Measurements from ENCODE around the gene DICER1. TPM values are rescaled to one million over a fixed set of nuclear protein-coding genes. Genes with fewer than 3 reads are reported as not detected.

Gene DICER1
- total and polyA plus RNA-seq, 2 donors (not counting 1 experiment from before 2014, with no cell fraction given), result 15.4 to 90.4 TPM

DNA sequence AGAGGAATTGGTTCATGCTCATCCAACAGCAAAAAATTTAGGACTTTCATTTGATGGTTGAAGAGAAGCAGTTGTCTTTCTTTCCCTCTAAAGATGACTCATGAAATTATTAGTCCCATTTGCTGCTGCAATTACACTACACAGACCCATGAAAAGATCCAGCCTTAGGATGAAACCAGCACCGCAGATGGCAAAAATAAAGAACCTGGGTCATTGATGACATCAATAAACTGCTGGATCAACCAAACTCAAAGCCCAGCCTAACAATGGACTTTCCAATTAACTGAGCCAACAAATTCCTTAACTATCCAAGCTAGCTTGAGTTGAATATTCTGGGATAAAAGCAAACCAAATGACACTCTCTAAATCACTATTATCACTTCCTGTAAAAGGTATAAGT, 20.7 kb downstream of the DICER1 start:
- no peak for DNase-seq
- 100% methylated on average over 1 of the region's 1 CpG for WGBS (ENCODE audit: insufficient coverage)
- Histone ChIP-seq H3K4me3 (ENCODE audit: control extremely low read depth in 1 of 5, extremely low read depth in 1 of 5, insufficient read depth in 1 of 5, low read depth in 2 of 5, low read length in 4 of 5) (no peak overlapping the region), H3K9ac (ENCODE audit: low read length) (no peak overlapping the region), H3K79me2 (ENCODE audit: control insufficient read depth, insufficient read depth, low read length) (peaks cover 86% of the 10 kb centered on the region), H3K4me2 (replicated peaks; ENCODE audit: low read depth, low read length, poor library complexity, severe bottlenecking) (no peak overlapping the region), H3K27ac (ENCODE audit: low read length in 2 of 2) (peak overlapping the region in 1 of 2 donors; percentile 42), H3K9me3 (ENCODE audit: control extremely low read depth in 1 of 3, control insufficient read depth in 2 of 3, insufficient read depth in 1 of 3, low read length in 2 of 3) (no peaks in the 10 kb centered on the region), H3K27me3 (replicated peaks in 1 of 4; ENCODE audit: control extremely low read depth in 1 of 4, control insufficient read depth in 3 of 4, insufficient read depth in 4 of 4, low read length in 3 of 4) (no peaks in the 10 kb centered on the region), H2AFZ (ENCODE audit: insufficient read depth, low read depth, low read length, poor library complexity, severe bottlenecking) (no peak overlapping the region), H3K4me1 (ENCODE audit: control insufficient read depth in 2 of 2, insufficient read depth in 2 of 2, low read length in 2 of 2) (peaks cover 11 to 21% of the 10 kb centered on the region in 2 donors), H3K36me3 (replicated peaks in 1 of 2; ENCODE audit: control extremely low read depth in 1 of 2, control insufficient read depth in 1 of 2, extremely low read depth in 1 of 2, insufficient read depth in 2 of 2, low read length in 1 of 2) (peaks cover 7 to 25% of the 10 kb centered on the region in 2 experiments), H4K20me1 (ENCODE audit: control insufficient read depth, insufficient read depth, low read length, poor library complexity, severe bottlenecking) (peaks cover 48% of the 10 kb centered on the region)
- POLR2A ChIA-PET, result no interaction called here
- no peaks in the 10 kb centered on the region for H3K9me3 Mint-ChIP-seq (ENCODE audit: insufficient read depth)
- TF ChIP-seq, protein P1, sequence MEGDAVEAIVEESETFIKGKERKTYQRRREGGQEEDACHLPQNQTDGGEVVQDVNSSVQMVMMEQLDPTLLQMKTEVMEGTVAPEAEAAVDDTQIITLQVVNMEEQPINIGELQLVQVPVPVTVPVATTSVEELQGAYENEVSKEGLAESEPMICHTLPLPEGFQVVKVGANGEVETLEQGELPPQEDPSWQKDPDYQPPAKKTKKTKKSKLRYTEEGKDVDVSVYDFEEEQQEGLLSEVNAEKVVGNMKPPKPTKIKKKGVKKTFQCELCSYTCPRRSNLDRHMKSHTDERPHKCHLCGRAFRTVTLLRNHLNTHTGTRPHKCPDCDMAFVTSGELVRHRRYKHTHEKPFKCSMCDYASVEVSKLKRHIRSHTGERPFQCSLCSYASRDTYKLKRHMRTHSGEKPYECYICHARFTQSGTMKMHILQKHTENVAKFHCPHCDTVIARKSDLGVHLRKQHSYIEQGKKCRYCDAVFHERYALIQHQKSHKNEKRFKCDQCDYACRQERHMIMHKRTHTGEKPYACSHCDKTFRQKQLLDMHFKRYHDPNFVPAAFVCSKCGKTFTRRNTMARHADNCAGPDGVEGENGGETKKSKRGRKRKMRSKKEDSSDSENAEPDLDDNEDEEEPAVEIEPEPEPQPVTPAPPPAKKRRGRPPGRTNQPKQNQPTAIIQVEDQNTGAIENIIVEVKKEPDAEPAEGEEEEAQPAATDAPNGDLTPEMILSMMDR (IDR thresholded peaks at IDR 0.05), result no peak
- TF ChIP-seq EZH2 (IDR thresholded peaks at IDR 0.05; ENCODE audit: borderline replicate concordance, insufficient read depth, low read depth, low read length, poor library complexity, severe bottlenecking), result no peak
- no peaks in the 10 kb centered on the region for H3K27me3 Mint-ChIP-seq
- no peak overlapping the region for H3K4me3 Mint-ChIP-seq
- H3K27ac Mint-ChIP-seq, result peak overlapping the region; percentile 28
- CTCF ChIA-PET, result interaction anchor here (1.1 to 1.2 kb wide), 2 partner anchors 9 to 21 kb away, joined by 3 read pairs; no protein-coding TSS in a partner anchor
- no peak for ATAC-seq (ENCODE audit: low read depth)
- intact Hi-C loops (cut with micrococcal nuclease), result no loop called here
- H3K4me1 Mint-ChIP-seq, result peaks cover 47% of the 10 kb centered on the region

DNA sequence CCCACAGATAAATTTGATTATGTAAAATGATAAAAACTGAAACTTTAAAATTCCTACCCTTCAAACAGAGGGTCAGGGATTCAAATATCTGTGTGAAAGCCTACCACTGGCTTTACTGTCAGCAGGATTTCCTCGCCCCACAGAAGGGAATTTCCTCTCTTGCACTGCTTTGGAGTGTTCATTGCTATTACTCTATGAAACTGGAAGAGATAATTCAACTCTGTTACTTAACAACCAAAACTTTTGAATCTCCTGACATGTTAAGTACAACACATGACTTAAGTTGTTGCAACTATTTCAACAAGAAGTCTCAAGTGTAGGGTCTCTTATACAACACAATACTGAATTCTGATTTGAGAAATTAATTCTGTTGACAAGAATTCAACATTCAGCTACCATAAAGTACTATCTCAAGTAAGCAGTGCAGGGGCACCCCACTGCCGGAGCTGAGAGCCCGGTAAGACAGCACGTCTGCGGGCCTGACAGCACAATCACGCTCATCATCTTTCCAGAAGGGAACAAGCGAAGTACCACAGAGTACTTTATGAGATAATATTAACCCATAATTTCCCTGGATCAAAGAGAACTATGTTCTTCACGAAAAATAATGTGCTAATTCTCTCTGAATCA, 22.9 kb downstream of the DICER1 start:
- Histone ChIP-seq H3K27me3 (replicated peaks in 1 of 4; ENCODE audit: control extremely low read depth in 1 of 4, control insufficient read depth in 3 of 4, insufficient read depth in 4 of 4, low read length in 3 of 4) (no peaks in the 10 kb centered on the region), H3K79me2 (ENCODE audit: control insufficient read depth, insufficient read depth, low read length) (peaks cover 71% of the 10 kb centered on the region), H2AFZ (ENCODE audit: insufficient read depth, low read depth, low read length, poor library complexity, severe bottlenecking) (no peak overlapping the region), H3K4me1 (ENCODE audit: control insufficient read depth in 2 of 2, insufficient read depth in 2 of 2, low read length in 2 of 2) (peaks cover 0 to 5% of the 10 kb centered on the region in 2 donors), H4K20me1 (ENCODE audit: control insufficient read depth, insufficient read depth, low read length, poor library complexity, severe bottlenecking) (peaks cover 44% of the 10 kb centered on the region), H3K9me3 (ENCODE audit: control extremely low read depth in 1 of 3, control insufficient read depth in 2 of 3, insufficient read depth in 1 of 3, low read length in 2 of 3) (no peaks in the 10 kb centered on the region), H3K36me3 (replicated peaks in 1 of 2; ENCODE audit: control extremely low read depth in 1 of 2, control insufficient read depth in 1 of 2, extremely low read depth in 1 of 2, insufficient read depth in 2 of 2, low read length in 1 of 2) (peaks cover 7 to 33% of the 10 kb centered on the region in 2 experiments), H3K4me2 (replicated peaks; ENCODE audit: low read depth, low read length, poor library complexity, severe bottlenecking) (no peak overlapping the region), H3K9ac (ENCODE audit: low read length) (no peak overlapping the region), H3K27ac (ENCODE audit: low read length in 2 of 2) (no peak overlapping the region), H3K4me3 (ENCODE audit: control extremely low read depth in 1 of 5, extremely low read depth in 1 of 5, insufficient read depth in 1 of 5, low read depth in 2 of 5, low read length in 4 of 5) (no peak overlapping the region)
- POLR2A ChIA-PET, result no interaction called here
- H3K27me3 Mint-ChIP-seq, result no peaks in the 10 kb centered on the region
- H3K4me1 Mint-ChIP-seq, result peaks cover 34% of the 10 kb centered on the region
- ATAC-seq (ENCODE audit: low read depth), result no peak
- no peak for DNase-seq
- H3K9me3 Mint-ChIP-seq (ENCODE audit: insufficient read depth), result no peaks in the 10 kb centered on the region
- 100% methylated on average over 4 of the region's 8 CpGs for WGBS (ENCODE audit: insufficient coverage)
- TF ChIP-seq EZH2 (IDR thresholded peaks at IDR 0.05; ENCODE audit: borderline replicate concordance, insufficient read depth, low read depth, low read length, poor library complexity, severe bottlenecking), result no peak
- TF ChIP-seq, protein P1 (IDR thresholded peaks at IDR 0.05), result no peak
- CTCF ChIA-PET, result no interaction called here
- intact Hi-C loops (cut with micrococcal nuclease), result no loop called here
- H3K27ac Mint-ChIP-seq, result no peak overlapping the region
- no peak overlapping the region for H3K4me3 Mint-ChIP-seq

Measured in B cell (primary cell).